AG04450 (cell line): Measurements from ENCODE around the gene SPATA19. TPM values are rescaled to one million over a fixed set of nuclear protein-coding genes. Genes with fewer than 3 reads are reported as not detected.
"Not testable (repeated sequence)": the region's sequence is repeated elsewhere in the genome, so short reads cannot be mapped to it uniquely, and the experiment has no call there.

Experiments used
- CTCF ChIA-PET: fragments of 300-600, 350-600 bp; formaldehyde crosslinking; extraction: SDS; loops from one replicate; lab custom pipeline; 2022; ENCODE audit warnings: antibody characterized with exemption, inconsistent platforms; lab: Charles Lee
- POLR2A ChIA-PET: fragments of 350-600 bp; formaldehyde crosslinking; extraction: SDS; loops from one replicate; lab custom pipeline; 2021; ENCODE audit warnings: antibody characterized with exemption, inconsistent platforms; lab: Yijun Ruan, JAX
- DNase-seq: peaks from one replicate; pipeline ENCODE4 v3.0.0-alpha.2; 2011; ENCODE audit warnings: low read depth, low spot score
- H3K27ac ChIP-seq: one replicate; pipeline ENCODE4 v1.5.1; 2012; ENCODE audit warnings: low read depth, low read length, control low read depth
- H3K27me3 ChIP-seq: one replicate; pipeline ENCODE4 v1.6.0; 2012; ENCODE audit warnings: low read length; ENCODE audit not compliant: control insufficient read depth, insufficient read depth
- H3K4me3 ChIP-seq: 2 replicates; pipeline ENCODE4 v1.5.1; 2011; ENCODE audit warnings: mild to moderate bottlenecking, low read depth, low read length, control low read depth
- H3K9me3 ChIP-seq: 2 replicates; pipeline ENCODE4 v1.5.1; 2012; ENCODE audit warnings: low read length; ENCODE audit not compliant: control insufficient read depth, insufficient read depth
- polyA plus RNA-seq: library from polyadenylated mRNA; depleted of rRNA; stranded (reverse); fragments of >200 nt; gene quantifications from 2 replicates; pipeline ENCODE4 v1.2.3, GENCODE V29; 2011
- TF ChIP-seq, protein P1 (sequence below): IDR thresholded peaks from 2 replicates; pipeline ENCODE4 v1.5.1; 2011; ENCODE audit warnings: low read depth, low read length, control low read depth, inconsistent platforms

Gene SPATA19
- polyA plus RNA-seq, 1 experiment, result not detected

DNA sequence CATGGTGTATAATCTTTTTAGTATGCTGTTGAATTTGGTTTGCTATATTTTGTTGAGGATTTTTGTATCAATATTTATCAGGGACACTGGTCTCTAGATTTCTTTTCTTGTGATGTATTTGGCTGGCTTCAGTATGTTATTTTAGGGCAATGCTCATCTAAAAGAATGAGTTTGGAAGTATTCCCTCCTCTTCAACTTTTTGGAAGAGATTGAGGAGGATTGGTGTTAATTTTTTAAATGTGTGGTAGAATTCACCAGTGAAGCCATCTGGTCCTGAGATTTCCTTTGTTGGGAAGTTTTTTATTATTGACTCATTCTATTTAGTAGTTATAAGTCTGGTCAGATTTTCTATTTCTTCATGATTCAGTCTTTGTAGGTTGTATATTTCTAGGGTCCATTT, 22.1 kb upstream of the SPATA19 start:
- H3K4me3 ChIP-seq, result no peak overlapping the region
- peaks cover 32% of the 10 kb centered on the region for H3K9me3 ChIP-seq
- TF ChIP-seq, protein P1, sequence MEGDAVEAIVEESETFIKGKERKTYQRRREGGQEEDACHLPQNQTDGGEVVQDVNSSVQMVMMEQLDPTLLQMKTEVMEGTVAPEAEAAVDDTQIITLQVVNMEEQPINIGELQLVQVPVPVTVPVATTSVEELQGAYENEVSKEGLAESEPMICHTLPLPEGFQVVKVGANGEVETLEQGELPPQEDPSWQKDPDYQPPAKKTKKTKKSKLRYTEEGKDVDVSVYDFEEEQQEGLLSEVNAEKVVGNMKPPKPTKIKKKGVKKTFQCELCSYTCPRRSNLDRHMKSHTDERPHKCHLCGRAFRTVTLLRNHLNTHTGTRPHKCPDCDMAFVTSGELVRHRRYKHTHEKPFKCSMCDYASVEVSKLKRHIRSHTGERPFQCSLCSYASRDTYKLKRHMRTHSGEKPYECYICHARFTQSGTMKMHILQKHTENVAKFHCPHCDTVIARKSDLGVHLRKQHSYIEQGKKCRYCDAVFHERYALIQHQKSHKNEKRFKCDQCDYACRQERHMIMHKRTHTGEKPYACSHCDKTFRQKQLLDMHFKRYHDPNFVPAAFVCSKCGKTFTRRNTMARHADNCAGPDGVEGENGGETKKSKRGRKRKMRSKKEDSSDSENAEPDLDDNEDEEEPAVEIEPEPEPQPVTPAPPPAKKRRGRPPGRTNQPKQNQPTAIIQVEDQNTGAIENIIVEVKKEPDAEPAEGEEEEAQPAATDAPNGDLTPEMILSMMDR, result no peak
- H3K27me3 ChIP-seq, result no peaks in the 10 kb centered on the region
- DNase-seq, result no peak
- ChIA-PET CTCF (no interaction called here), POLR2A (no interaction called here)
- no peak overlapping the region for H3K27ac ChIP-seq

DNA sequence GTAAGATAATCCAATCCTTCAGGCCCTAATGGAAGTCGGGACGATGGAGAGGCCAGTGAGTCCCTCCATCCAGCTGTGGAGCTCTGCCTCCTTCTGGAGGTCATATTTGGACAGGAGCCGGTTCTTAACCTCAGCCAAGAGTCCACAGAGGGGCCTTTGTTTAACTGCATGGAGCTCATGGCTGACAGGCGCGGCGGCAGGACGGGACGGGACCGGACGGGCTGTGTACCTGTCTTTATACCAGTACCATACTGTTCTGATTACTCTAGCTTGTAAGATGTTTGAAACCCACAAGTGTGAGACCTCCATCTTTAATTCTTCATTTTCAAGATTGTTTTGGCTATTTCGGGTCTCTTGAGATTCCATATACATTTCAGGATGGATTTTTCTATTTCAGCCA, 20.2 kb upstream of the SPATA19 start:
- ChIA-PET CTCF (no interaction called here), POLR2A (no interaction called here)
- Histone ChIP-seq H3K27me3 (no peaks in the 10 kb centered on the region), H3K4me3 (no peak overlapping the region), H3K27ac (no peak overlapping the region), H3K9me3 (peaks cover 27% of the 10 kb centered on the region)
- TF ChIP-seq, protein P1, result no peak
- no peak for DNase-seq

DNA sequence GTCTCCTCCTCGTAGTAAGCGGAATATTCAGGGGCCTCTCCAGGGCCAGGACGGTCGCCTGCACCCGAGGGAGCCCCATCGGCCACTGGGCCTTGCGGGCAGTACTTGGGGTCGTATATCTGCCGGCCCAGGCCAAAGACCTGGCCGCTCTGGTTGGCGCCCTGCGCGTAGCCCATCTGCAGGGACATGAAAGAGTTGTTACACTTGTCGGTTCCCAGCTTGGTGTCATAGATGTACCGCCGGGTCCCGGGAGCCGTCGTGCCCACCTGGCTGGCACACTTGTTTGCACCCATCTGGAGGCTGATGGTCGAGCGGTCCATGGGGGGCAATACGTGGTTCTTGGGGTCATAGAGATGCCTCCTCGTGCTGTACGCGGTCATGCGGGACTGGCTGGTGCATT, 19.4 kb upstream of the SPATA19 start:
- CTCF ChIA-PET, result no interaction called here
- Histone ChIP-seq H3K27ac (no peak overlapping the region), H3K4me3 (no peak overlapping the region), H3K9me3 (peaks cover 24% of the 10 kb centered on the region), H3K27me3 (no peaks in the 10 kb centered on the region)
- POLR2A ChIA-PET, result no interaction called here
- DNase-seq, result no peak
- TF ChIP-seq, protein P1, result no peak

DNA sequence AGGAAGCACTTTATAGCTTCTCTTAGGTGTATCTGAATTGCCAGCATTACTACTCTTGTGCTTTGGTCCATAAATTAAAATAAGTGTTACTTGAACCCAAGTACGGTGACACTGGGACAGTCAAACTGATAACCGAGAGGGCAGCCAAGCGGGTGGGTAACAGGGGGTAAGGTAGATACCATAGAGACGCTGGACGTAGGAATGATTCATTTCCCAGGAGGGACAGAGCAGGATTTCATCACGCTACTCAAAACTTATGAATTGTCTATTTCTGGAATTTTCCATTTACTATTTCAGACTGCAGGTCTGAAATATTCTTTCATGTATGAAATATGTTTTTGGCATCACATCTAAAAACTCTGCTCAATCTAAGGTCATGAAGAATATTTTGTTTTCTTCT, 14.8 kb upstream of the SPATA19 start:
- Histone ChIP-seq H3K9me3 (peaks cover 18% of the 10 kb centered on the region), H3K4me3 (no peak overlapping the region), H3K27ac (no peak overlapping the region), H3K27me3 (no peaks in the 10 kb centered on the region)
- ChIA-PET CTCF (no interaction called here), POLR2A (no interaction called here)
- TF ChIP-seq, protein P1, result no peak
- no peak for DNase-seq

DNA sequence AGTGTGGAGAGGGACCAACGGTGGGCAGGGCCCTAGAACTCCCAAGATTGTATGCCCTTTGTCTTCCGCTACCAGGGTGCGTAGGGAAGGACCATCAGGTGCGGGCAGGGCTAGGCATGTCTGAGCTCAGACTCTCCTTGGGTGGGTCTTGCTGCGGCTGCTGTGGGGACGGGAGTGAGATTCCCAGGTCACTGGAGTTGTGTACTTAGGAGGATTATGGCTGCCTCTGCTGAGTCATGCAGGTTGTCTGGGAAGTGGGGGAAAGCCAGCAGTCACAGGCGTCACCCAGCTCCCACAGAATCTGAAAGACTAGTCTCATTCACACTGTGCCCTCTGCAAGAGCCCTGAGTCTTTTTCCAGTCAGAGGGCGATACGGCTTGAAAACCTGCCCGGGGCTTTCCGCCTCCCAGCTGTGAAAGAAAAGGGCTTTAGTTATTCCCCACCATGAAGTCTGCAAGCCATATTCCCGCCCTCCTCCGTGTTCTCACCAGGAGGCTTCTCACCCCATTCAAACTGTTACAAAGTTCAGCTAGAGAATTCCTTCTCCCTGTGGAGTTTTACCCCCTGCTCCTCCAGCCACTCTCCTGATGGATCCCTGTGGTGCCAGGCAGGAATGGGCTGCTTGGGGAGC, 9.1 kb upstream of the SPATA19 start:
- POLR2A ChIA-PET, DNase-seq, CTCF ChIA-PET, H3K4me3 ChIP-seq, H3K27ac ChIP-seq, H3K27me3 ChIP-seq: not testable (repeated sequence)
- peaks cover 11% of the 10 kb centered on the region; the same call in 1 of the 2 replicates for H3K9me3 ChIP-seq
